Hippocampal formation (tissue), 2 donors: ENCODE results near the gene IRF6.

Experiments used
- DNase-seq, 2 donors: peaks; one replicate each; lab custom pipeline; 2025; lab: John Stamatoyannopoulos, UW

The IRF6 gene

GRCh38 chr1:209759829-209760359 is 46.0 kb downstream of the IRF6 start:
- no peak for DNase-seq

GRCh38 chr1:209758400-209758799 is 47.5 kb downstream of the IRF6 start:
- no peak for DNase-seq

GRCh38 chr1:209756615-209757445 is 49.1 kb downstream of the IRF6 start:
- DNase-seq = peak in 1 of 2 donors; percentile 34

GRCh38 chr1:209755926-209756614 is 49.9 kb downstream of the IRF6 start, which contains the start of gene TRAF3IP3:
Gene TRAF3IP3 (plus strand): TSS chr1:209756053. CDS start chr1:209760040, 3,987 bp downstream.
- DNase-seq = peak; percentile 18 to 29

- no peak for DNase-seq
Observed at GRCh38 chr1:209755256-209755655, 50.7 kb downstream of the IRF6 start.

GRCh38 chr1:209752890-209753289 is 53.1 kb downstream of the IRF6 start:
- no peak for DNase-seq

- DNase-seq = no peak
Observed at GRCh38 chr1:209751627-209752231, 54.2 kb downstream of the IRF6 start.

- no peak for DNase-seq
Observed at GRCh38 chr1:209749670-209750323, 56.1 kb downstream of the IRF6 start.

GRCh38 chr1:209749205-209749604 is 56.7 kb downstream of the IRF6 start:
- no peak for DNase-seq

GRCh38 chr1:209748620-209749019 is 57.3 kb downstream of the IRF6 start:
- no peak for DNase-seq

- DNase-seq = peak; percentile 80 to 83
Observed at GRCh38 chr1:209747580-209748262, 58.2 kb downstream of the IRF6 start.

GRCh38 chr1:209746451-209747165 is 59.3 kb downstream of the IRF6 start:
- DNase-seq = no peak

GRCh38 chr1:209743145-209743482 is 62.8 kb downstream of the IRF6 start:
- DNase-seq = peak in 1 of 2 donors; percentile 16

GRCh38 chr1:209742409-209743144 is 63.4 kb downstream of the IRF6 start:
- no peak for DNase-seq

GRCh38 chr1:209741889-209742288 is 64.1 kb downstream of the IRF6 start:
- DNase-seq = no peak

GRCh38 chr1:209741193-209741592 is 64.7 kb downstream of the IRF6 start:
- no peak for DNase-seq

GRCh38 chr1:209738270-209738669 is 67.7 kb downstream of the IRF6 start:
- DNase-seq = no peak

GRCh38 chr1:209737118-209737505 is 68.8 kb downstream of the IRF6 start:
- no peak for DNase-seq

GRCh38 chr1:209736490-209737117 is 69.3 kb downstream of the IRF6 start:
- no peak for DNase-seq
